ENCODE results near the gene FPGS. TPM values are rescaled to one million over a fixed set of nuclear protein-coding genes. Genes with fewer than 3 reads are reported as not detected.

The FPGS gene
- total RNA-seq, 1 donor from 2014 or later: 69.9 TPM

- no peak overlapping the region for H3K27ac Mint-ChIP-seq (ENCODE audit: unreplicated experiment)
- peaks cover 7% of the 10 kb centered on the region for H3K4me1 Mint-ChIP-seq
- no peaks in the 10 kb centered on the region for H3K27me3 Mint-ChIP-seq (ENCODE audit: low read depth)
- H3K4me3 Mint-ChIP-seq: no peak overlapping the region
- no peaks in the 10 kb centered on the region for H3K36me3 Mint-ChIP-seq (ENCODE audit: low read depth)
- DNase-seq (ENCODE audit: low read depth, low spot score): no peak
- TF ChIP-seq, protein P1, sequence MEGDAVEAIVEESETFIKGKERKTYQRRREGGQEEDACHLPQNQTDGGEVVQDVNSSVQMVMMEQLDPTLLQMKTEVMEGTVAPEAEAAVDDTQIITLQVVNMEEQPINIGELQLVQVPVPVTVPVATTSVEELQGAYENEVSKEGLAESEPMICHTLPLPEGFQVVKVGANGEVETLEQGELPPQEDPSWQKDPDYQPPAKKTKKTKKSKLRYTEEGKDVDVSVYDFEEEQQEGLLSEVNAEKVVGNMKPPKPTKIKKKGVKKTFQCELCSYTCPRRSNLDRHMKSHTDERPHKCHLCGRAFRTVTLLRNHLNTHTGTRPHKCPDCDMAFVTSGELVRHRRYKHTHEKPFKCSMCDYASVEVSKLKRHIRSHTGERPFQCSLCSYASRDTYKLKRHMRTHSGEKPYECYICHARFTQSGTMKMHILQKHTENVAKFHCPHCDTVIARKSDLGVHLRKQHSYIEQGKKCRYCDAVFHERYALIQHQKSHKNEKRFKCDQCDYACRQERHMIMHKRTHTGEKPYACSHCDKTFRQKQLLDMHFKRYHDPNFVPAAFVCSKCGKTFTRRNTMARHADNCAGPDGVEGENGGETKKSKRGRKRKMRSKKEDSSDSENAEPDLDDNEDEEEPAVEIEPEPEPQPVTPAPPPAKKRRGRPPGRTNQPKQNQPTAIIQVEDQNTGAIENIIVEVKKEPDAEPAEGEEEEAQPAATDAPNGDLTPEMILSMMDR (conservative IDR thresholded peaks at IDR 0.05): no peak
- H3K9me3 Mint-ChIP-seq: no peaks in the 10 kb centered on the region
Measured at GRCh38 chr9:127854960-127855359, 52.3 kb downstream of the FPGS start.

DNA sequence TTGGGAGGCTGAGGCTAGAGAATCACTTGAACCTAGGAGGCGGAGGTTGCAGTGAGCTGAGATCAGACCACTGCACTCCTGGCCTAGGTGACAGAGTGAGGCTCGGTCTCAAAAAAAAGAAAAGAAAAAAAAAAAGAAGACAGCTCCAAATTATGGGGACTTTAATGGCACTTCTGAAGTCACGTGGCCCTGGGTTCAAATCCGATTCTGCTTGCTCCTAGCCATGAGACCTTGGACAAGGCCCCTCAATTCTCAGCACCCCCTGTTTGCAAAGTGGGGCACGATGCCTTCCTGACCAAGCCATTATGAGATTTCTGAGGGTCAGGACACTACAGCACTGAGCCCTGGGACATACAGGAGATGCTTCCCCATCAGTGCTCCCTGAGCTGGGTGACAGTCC is 52.8 kb downstream of the FPGS start:
- H3K27ac Mint-ChIP-seq (ENCODE audit: unreplicated experiment): peak overlapping the region; percentile 50
- H3K9me3 Mint-ChIP-seq: no peaks in the 10 kb centered on the region
- H3K4me3 Mint-ChIP-seq: no peak overlapping the region
- no peaks in the 10 kb centered on the region for H3K27me3 Mint-ChIP-seq (ENCODE audit: low read depth)
- TF ChIP-seq, protein P1 (conservative IDR thresholded peaks at IDR 0.05): no peak
- no peaks in the 10 kb centered on the region for H3K36me3 Mint-ChIP-seq (ENCODE audit: low read depth)
- peaks cover 7% of the 10 kb centered on the region for H3K4me1 Mint-ChIP-seq
- no peak for DNase-seq (ENCODE audit: low read depth, low spot score)

DNA sequence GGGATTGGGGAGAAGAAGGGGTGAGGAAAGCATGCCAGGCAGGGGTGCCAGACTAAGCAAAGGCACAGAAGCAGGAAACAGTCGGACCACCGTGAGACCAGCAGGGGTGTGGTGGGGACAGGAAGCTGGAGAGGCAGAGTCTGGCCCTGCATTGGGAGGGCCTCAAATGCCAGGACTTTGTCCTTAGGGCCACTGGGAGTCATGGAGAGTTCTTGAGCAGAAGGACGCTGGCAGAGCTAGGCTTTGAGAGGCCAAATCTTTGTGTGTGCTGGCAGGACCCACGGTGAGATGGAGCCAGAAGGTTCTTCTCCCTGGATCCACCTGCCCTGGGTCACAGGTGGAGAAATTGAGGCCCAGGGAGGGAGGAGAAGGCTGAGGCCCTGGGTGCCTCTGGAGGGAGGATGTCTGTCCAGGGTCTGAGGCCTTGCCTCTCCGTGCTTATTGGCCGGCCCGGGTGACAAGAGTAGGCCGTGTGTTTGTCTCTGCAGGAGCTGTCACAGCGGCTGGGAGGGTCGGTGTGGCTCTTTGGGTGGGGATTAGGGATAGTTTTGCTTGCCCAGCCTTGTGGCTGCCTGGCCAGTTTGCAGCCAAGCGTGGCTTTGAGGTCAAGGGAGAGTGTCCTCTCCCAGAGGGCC is 53.5 kb downstream of the FPGS start:
- TF ChIP-seq, protein P1 (conservative IDR thresholded peaks at IDR 0.05): no peak
- H3K36me3 Mint-ChIP-seq (ENCODE audit: low read depth): no peaks in the 10 kb centered on the region
- DNase-seq (ENCODE audit: low read depth, low spot score): no peak
- H3K4me3 Mint-ChIP-seq: no peak overlapping the region
- H3K9me3 Mint-ChIP-seq: no peaks in the 10 kb centered on the region
- H3K27ac Mint-ChIP-seq (ENCODE audit: unreplicated experiment): no peak overlapping the region
- no peaks in the 10 kb centered on the region for H3K27me3 Mint-ChIP-seq (ENCODE audit: low read depth)
- peaks cover 7% of the 10 kb centered on the region for H3K4me1 Mint-ChIP-seq

GRCh38 chr9:127856729-127857116 is 54.0 kb downstream of the FPGS start:
- no peak for DNase-seq (ENCODE audit: low read depth, low spot score)
- H3K27me3 Mint-ChIP-seq (ENCODE audit: low read depth): no peaks in the 10 kb centered on the region
- TF ChIP-seq, protein P1 (conservative IDR thresholded peaks at IDR 0.05): no peak
- H3K4me3 Mint-ChIP-seq: no peak overlapping the region
- H3K9me3 Mint-ChIP-seq: no peaks in the 10 kb centered on the region
- no peaks in the 10 kb centered on the region for H3K36me3 Mint-ChIP-seq (ENCODE audit: low read depth)
- peaks cover 7% of the 10 kb centered on the region for H3K4me1 Mint-ChIP-seq
- H3K27ac Mint-ChIP-seq (ENCODE audit: unreplicated experiment): no peak overlapping the region

GRCh38 chr9:127857278-127857677 is 54.6 kb downstream of the FPGS start:
- Mint-ChIP-seq H3K27me3 (ENCODE audit: low read depth) (no peaks in the 10 kb centered on the region), H3K4me1 (peaks cover 7% of the 10 kb centered on the region), H3K27ac (ENCODE audit: unreplicated experiment) (no peak overlapping the region), H3K36me3 (ENCODE audit: low read depth) (no peaks in the 10 kb centered on the region), H3K4me3 (no peak overlapping the region), H3K9me3 (no peaks in the 10 kb centered on the region)
- TF ChIP-seq, protein P1 (conservative IDR thresholded peaks at IDR 0.05): no peak
- DNase-seq (ENCODE audit: low read depth, low spot score): no peak
